ENCODE data around the gene MYO1C. TPM values are rescaled to one million over a fixed set of nuclear protein-coding genes. Genes with fewer than 3 reads are reported as not detected.

MYO1C gene
- total RNA-seq, 4 donors from 2014 or later: 24.8 to 76.6 (median 58.6) TPM

DNA sequence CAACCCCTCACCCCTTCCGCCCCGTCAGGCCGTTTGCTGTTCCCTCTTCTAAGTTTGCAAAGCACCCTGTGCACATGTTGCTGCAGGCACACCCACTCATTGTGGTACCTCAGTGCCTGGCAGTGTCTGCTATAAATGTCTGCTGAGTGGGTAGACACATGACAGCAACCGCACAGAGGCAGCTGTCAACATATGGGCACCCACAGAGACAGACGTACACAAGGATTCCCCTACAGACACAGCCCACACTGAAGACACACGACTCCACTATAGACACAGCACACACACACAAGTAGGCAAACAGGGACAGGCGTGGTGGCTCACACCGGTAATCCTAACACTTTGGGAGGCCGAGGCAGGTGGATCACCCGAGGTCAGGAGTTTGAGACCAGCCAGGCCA lies 18.6 kb downstream of the MYO1C start:
- Histone ChIP-seq H3K4me3 (no peak overlapping the region), H3K4me1 (peaks cover 3 to 6% of the 10 kb centered on the region in 2 donors), H3K27me3 (no peaks in the 10 kb centered on the region), H3K27ac (no peak overlapping the region), H3K36me3 (peaks cover 0 to 52% of the 10 kb centered on the region in 2 donors), H3K9me3 (no peaks in the 10 kb centered on the region)
- in situ Hi-C loops (cut with MboI; ENCODE audit: low sequenced_read_pairs in 4 of 4): no loop called here
- no peak for ATAC-seq
- intact Hi-C loops (cut with DNase I; ENCODE audit: low total_unique reads): no loop called here
- DNase-seq: no peak
- TF ChIP-seq, protein P1, sequence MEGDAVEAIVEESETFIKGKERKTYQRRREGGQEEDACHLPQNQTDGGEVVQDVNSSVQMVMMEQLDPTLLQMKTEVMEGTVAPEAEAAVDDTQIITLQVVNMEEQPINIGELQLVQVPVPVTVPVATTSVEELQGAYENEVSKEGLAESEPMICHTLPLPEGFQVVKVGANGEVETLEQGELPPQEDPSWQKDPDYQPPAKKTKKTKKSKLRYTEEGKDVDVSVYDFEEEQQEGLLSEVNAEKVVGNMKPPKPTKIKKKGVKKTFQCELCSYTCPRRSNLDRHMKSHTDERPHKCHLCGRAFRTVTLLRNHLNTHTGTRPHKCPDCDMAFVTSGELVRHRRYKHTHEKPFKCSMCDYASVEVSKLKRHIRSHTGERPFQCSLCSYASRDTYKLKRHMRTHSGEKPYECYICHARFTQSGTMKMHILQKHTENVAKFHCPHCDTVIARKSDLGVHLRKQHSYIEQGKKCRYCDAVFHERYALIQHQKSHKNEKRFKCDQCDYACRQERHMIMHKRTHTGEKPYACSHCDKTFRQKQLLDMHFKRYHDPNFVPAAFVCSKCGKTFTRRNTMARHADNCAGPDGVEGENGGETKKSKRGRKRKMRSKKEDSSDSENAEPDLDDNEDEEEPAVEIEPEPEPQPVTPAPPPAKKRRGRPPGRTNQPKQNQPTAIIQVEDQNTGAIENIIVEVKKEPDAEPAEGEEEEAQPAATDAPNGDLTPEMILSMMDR (IDR thresholded peaks at IDR 0.05 in 4 of 5, conservative IDR thresholded peaks at IDR 0.05 in 1 of 5): no peak
- TF ChIP-seq POLR2A (IDR thresholded peaks at IDR 0.05): no peak

DNA sequence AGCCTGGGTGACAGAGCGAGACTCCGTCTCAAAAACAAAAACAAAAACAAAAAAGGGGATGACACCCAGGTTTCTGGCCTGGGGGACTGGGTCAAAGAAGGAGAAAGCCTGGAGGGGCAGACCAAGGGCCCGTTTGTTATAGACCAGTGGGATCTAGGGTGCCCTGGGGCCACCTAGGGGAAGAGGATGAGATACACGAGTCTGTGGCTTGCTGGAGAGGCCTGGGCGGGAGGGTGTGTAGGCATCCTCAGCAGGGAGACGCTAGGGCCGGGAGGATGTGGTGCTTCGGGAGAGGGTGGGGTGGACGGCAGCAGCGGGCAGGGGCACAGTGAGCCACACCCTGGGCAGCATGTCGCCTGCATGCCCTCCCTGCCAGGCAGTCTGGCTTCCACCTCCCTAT lies 19.3 kb downstream of the MYO1C start:
- no peak for TF ChIP-seq POLR2A (IDR thresholded peaks at IDR 0.05)
- TF ChIP-seq, protein P1 (IDR thresholded peaks at IDR 0.05 in 4 of 5, conservative IDR thresholded peaks at IDR 0.05 in 1 of 5): no peak
- no peak overlapping the region for H3K27ac ChIP-seq
- H3K27me3 ChIP-seq: no peaks in the 10 kb centered on the region
- no peak for ATAC-seq
- H3K4me3 ChIP-seq: no peak overlapping the region
- peaks cover 0 to 55% of the 10 kb centered on the region in 2 donors for H3K36me3 ChIP-seq
- no peaks in the 10 kb centered on the region for H3K9me3 ChIP-seq
- peaks cover 9 to 11% of the 10 kb centered on the region in 2 donors for H3K4me1 ChIP-seq
- no peak for DNase-seq
- intact Hi-C loops (cut with DNase I; ENCODE audit: low total_unique reads) (no loop called here), in situ Hi-C loops (cut with MboI; ENCODE audit: low sequenced_read_pairs in 4 of 4) (no loop called here)

DNA sequence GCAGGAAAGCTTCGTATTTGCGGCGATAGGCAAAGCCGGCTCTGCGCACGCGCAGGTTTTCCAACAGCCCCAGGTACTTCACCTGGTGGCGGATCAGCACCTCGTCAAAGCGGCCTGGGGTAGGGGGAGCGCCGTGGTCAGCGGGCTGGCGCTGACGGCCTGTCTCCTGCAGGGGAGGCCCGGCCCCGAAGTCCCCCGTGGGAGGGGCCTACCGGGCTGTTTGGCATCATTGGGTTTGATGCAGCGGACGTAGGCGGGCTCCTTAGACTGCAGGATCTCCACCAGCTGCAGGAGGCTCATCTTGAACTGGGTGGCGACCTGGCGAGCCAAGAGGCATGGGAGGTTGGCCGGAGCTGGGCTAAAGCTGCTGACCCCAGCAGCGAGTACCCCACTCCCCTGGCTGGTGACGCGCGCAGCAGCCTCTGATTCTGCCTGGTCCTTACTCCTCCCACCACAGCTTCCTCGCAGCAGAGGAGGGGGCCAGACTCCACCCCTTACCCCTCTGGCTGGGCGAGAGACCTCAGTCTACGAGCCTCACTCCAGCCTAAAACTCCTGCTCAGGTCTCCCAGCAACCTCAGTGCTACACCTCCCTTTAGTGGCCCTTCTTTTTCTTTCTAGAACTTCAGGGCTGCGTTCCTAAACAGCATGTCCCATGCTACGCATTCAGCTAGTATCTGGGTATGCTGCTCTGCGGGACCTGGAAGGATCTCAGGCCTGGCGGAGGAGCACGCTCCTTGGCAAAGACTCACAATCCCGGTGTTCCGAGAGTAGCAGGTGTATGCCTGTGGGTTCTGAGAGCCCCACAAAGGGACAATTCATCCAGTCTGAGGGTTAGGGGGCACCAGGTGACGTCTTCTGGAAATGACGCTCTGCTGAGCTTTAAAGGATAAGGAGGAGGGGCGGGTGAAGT lies 20.3 kb downstream of the MYO1C start:
- Histone ChIP-seq H3K9me3 (no peaks in the 10 kb centered on the region), H3K27ac (no peak overlapping the region), H3K27me3 (no peaks in the 10 kb centered on the region), H3K36me3 (peaks cover 0 to 47% of the 10 kb centered on the region in 2 donors), H3K4me1 (peaks cover 11 to 13% of the 10 kb centered on the region in 2 donors), H3K4me3 (no peak overlapping the region)
- DNase-seq (no peak), ATAC-seq (no peak)
- intact Hi-C loops (cut with DNase I; ENCODE audit: low total_unique reads): loop anchor here (2.0 kb wide), 1 partner anchor 13 kb away; no protein-coding TSS in a partner anchor
- TF ChIP-seq, protein P1 (IDR thresholded peaks at IDR 0.05 in 4 of 5, conservative IDR thresholded peaks at IDR 0.05 in 1 of 5): no peak
- in situ Hi-C loops (cut with MboI; ENCODE audit: low sequenced_read_pairs in 4 of 4): no loop called here

DNA sequence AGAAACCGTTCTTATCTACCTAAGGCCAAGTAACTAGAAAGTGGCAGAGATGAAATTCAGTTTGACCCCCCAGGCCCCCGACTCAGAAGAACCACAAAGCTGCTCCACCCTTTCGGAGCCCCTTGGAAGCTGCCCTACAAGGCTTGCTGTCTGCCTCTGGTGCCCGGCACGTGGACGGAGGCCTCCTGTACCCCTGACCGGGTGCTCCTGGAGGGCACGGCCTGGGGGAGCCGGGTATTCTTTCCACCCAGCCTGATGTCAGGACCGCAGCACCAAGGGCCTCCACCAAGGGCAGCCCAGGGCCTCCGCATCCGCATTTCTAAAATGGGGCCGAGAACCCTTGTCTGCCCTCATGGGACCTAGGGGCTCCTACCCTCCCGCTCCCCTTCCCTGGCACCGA lies 21.0 kb downstream of the MYO1C start:
- H3K9me3 ChIP-seq: no peaks in the 10 kb centered on the region
- in situ Hi-C loops (cut with MboI; ENCODE audit: low sequenced_read_pairs in 4 of 4): no loop called here
- DNase-seq: no peak
- H3K27ac ChIP-seq: no peak overlapping the region
- intact Hi-C loops (cut with DNase I; ENCODE audit: low total_unique reads): loop anchor here (2.0 kb wide), 1 partner anchor 13 kb away; no protein-coding TSS in a partner anchor
- no peaks in the 10 kb centered on the region for H3K27me3 ChIP-seq
- peaks cover 9 to 12% of the 10 kb centered on the region in 2 donors for H3K4me1 ChIP-seq
- TF ChIP-seq POLR2A (IDR thresholded peaks at IDR 0.05): no peak
- TF ChIP-seq, protein P1 (IDR thresholded peaks at IDR 0.05 in 4 of 5, conservative IDR thresholded peaks at IDR 0.05 in 1 of 5): no peak
- ATAC-seq: no peak
- peaks cover 0 to 51% of the 10 kb centered on the region in 2 donors for H3K36me3 ChIP-seq
- H3K4me3 ChIP-seq: no peak overlapping the region

All from gastrocnemius medialis (tissue), 4 donors.